ENCODE measurements around the gene MAFG. TPM values are rescaled to one million over a fixed set of nuclear protein-coding genes. Genes with fewer than 3 reads are reported as not detected.

MAFG gene
- total RNA-seq (10 to 100 TPM; 16.6 to 28.9 (median 26.0) TPM), polyA plus RNA-seq (18.4 TPM)
- long read RNA-seq, donor 1, full-length matches to known transcripts, result 62 of 77 reads
- long read RNA-seq, donor 1, partial matches to known transcripts, result 2 of 77 reads
- long read RNA-seq, donor 1, other reads (novel, unspliced or antisense), result 13 of 77 reads
- long read RNA-seq, donor 2, full-length matches to known transcripts, result 20 of 27 reads
- long read RNA-seq, donor 2, partial matches to known transcripts, result 1 of 27 reads
- long read RNA-seq, donor 2, other reads (novel, unspliced or antisense), result 6 of 27 reads
- long read RNA-seq, donor 3, transcript MAFG-202 (3 exons, 1,743 nt), result major isoform, 6 of 23 reads
- long read RNA-seq, donor 3, partial matches to known transcripts, result 1 of 23 reads
- long read RNA-seq, donor 3, other reads (novel, unspliced or antisense), result 16 of 23 reads
- long read RNA-seq, donor 4, full-length matches to known transcripts, result 32 of 39 reads
- long read RNA-seq, donor 4, partial matches to known transcripts, result 0 of 39 reads
- long read RNA-seq, donor 4, other reads (novel, unspliced or antisense), result 7 of 39 reads

DNA sequence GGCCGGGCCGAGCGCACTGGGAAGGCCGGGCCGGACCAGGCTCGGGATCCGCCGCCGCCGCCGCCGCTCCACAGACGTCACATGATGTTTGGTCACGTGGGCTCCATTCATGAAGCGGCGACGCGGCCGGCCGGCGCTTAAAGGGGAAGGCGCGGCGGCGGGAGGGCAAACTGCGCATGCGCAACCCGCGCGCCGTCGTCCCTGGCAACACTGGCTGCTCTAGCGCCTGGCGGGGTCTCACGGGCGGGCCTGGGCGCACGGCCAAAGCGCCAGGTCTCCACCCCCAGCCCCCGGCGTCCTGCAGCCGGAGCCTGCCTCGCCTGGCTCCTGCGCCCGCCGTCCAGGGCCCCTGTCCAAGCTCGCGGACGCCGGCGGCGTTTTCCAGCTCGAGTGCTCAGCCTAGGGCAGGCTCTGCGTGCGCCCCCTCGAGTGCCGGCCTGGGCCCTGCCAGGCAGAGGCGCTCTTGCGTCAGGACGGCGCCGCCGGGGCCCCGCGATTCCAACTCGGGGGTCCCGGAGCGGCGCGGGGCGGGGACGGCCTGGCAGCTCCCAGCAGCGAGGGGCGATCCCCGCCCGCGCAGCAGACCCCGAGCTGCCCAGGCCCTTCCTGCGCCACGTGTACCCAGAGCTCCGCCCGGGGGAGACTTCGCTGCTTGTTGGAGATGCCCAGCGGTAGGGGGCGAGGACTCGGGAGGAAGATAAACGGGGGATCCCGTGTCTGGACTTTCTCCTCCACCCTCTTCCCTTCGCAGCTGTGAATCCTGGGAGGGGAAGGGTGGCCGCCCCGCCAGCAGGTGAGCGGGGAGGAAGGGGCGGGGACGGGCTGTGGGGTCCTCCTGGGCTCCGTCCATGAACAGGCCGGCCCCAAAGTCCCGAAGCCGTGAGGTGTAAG is at the start of gene MAFG:
MAFG (minus strand) TSS at position 83 of the 891 bp plus-strand sequence. CDS start 4,550 bp downstream, outside the sequence.
- Histone ChIP-seq H3K27me3 (ENCODE audit: control insufficient read depth, insufficient read depth) (no peaks in the 10 kb centered on the region), H3K27ac (ENCODE audit: low read length) (peak within 1 kb of the TSS; percentile 52), H3K4me1 (ENCODE audit: control insufficient read depth, insufficient read depth, low read length) (peaks cover 18% of the 10 kb centered on the region), H3K9me3 (ENCODE audit: control insufficient read depth, low read length) (no peaks in the 10 kb centered on the region), H3K4me3 (ENCODE audit: low read length) (peak within 1 kb of the TSS; percentile 92)
- ATAC-seq (peak; percentile 59 to 68), DNase-seq (peak; percentile 93 to 98 (median 97))
- intact Hi-C loops (cut with DNase I), result no loop called here
- WGBS, result under 1% methylated on average over 98 of the region's 98 CpGs

DNA sequence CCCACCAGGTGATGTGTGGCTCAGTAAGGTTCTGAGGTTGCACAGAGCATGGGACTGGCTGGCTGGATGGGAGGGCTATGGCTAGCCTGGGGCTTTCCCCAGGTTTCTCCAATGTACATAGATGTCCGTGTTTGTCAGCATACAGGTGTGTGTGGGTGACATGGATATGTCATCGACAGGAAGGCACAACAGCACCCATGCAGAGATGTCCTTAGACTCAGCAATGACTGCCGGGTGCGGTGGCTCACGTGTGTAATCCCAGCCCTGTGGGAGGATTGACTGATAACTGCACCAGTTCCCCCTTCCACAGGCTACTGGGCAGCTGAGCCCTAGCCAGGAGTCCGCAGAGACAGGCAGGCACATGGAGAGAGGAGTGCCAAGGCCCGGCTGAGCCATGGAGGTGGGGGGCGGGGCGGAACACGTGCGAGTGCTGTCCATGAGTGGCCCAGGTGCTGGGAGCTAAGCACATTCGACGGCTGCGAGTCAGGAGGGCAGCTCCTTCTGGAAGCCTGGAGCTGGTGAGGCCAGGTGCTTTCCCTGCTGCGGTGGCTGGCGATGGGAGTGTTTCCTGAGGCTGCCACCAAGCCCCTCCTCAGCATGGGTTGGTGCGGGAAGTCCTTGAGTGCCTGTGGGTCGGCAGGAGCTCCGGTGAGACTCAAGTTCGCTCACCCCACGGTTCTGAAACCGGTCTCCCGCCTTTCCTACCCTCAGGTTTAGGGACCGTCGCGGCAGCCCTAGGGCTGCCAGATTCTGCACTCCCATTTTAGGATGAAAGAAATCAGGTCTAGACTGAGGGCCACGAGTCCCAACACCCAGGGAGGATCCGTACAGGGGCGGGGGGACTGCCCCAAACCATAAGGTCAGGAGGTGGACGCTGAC is 49.0 kb upstream of the MAFG start:
- Histone ChIP-seq H3K27me3 (ENCODE audit: control insufficient read depth, insufficient read depth) (no peaks in the 10 kb centered on the region), H3K4me1 (ENCODE audit: control insufficient read depth, insufficient read depth, low read length) (no peaks in the 10 kb centered on the region), H3K9me3 (ENCODE audit: control insufficient read depth, low read length) (no peaks in the 10 kb centered on the region), H3K27ac (ENCODE audit: low read length) (no peak overlapping the region), H3K4me3 (ENCODE audit: low read length) (peak overlapping the region; percentile 78)
- ATAC-seq (peak; percentile 4 to 25), DNase-seq (peak in 1 of 3 donors; percentile 73)
- 26% methylated on average over 30 of the region's 30 CpGs for WGBS
- intact Hi-C loops (cut with DNase I), result no loop called here

DNA sequence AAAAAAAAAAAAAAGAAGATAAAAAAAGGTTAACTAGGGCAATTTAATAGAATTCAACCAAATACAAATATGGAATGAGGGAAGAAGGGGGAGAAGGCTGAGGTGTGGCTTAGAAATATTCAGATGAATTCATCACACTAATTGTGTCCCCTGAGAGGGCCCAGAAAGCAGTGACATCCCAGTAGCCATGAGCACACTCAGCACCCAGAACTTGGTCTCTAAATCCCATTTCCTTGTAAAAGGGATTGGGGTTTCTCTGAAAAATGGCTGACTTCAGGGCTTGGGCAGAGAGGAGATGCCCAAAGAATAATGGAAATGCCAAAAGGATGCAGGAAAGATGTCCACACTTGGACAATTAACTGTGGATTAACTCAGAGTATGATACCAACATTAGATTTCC is 45.9 kb upstream of the MAFG start:
- intact Hi-C loops (cut with DNase I), result no loop called here
- no peak overlapping the region for H3K27ac ChIP-seq (ENCODE audit: low read length)
- DNase-seq, result no peak
- H3K27me3 ChIP-seq (ENCODE audit: control insufficient read depth, insufficient read depth), result no peaks in the 10 kb centered on the region
- ATAC-seq, result no peak
- no peak overlapping the region for H3K4me3 ChIP-seq (ENCODE audit: low read length)
- H3K4me1 ChIP-seq (ENCODE audit: control insufficient read depth, insufficient read depth, low read length), result no peaks in the 10 kb centered on the region
- H3K9me3 ChIP-seq (ENCODE audit: control insufficient read depth, low read length), result no peaks in the 10 kb centered on the region

DNA sequence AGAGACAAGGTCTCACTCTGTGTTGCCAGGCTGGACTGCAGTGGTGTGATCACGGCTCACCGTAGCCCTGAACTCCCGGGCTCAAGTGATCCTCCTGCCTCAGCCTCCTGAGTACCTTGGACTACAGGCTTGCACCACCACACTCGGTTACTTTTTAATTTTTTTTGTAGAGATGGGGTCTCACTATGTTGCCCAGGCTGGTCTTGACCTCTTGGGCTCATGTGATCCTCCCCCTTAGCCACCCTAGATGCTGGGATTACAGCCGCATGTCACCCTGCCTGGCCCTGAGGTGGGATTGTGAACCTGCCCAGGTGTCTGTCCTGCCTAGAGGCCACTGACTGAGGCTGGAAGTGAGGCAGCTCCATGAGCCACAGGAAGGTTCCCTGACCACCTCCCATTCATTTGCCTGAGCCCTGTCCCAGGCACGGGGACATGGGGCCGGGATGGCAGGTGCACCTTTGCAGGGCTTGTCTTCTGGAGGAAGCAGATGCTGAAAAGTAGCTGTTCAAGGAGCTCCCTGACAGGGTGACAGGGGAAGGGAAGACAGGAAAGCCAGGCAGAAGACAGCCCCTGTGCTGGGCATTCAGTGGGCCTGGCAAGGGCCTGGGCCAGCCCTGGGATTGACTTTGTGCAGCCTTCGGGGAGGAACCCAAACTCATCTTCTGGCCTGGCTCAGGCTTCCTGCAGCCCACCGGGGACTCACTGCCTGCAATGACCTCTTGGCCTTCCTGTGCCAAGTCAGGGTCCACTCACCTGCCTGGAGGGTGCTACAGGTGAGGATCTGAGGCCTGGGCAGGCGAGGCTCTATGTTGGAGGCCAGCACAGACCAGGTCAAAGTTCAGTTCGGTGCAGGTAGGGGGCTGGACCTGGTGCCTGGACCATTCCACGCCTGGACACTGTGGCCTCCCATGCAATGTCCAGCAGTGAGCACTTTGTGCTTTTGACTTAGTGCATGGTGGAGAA is 41.6 kb upstream of the MAFG start:
- WGBS, result 87% methylated on average over 12 of the region's 12 CpGs
- H3K27me3 ChIP-seq (ENCODE audit: control insufficient read depth, insufficient read depth), result no peaks in the 10 kb centered on the region
- DNase-seq (no peak), ATAC-seq (no peak)
- intact Hi-C loops (cut with DNase I), result no loop called here
- H3K4me3 ChIP-seq (ENCODE audit: low read length), result no peak overlapping the region
- H3K4me1 ChIP-seq (ENCODE audit: control insufficient read depth, insufficient read depth, low read length), result no peaks in the 10 kb centered on the region
- H3K27ac ChIP-seq (ENCODE audit: low read length), result no peak overlapping the region
- no peaks in the 10 kb centered on the region for H3K9me3 ChIP-seq (ENCODE audit: control insufficient read depth, low read length)

DNA sequence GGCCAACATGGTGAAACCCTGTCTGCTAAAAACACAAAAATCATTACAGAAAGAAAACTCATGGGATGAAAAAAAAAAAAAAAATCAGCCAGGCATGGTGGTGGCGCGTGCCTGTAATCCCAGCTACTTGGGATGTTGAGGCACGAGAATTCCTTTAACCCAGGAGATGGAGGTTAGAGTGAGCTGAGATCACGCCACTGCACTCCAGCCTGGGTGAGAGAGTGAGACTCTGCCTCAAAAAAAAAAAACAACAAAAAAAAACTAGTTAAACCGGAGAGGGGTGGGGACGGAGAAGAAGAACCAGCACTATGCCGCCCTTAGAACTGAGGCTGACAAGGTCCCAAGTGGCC is 40.8 kb upstream of the MAFG start:
- ATAC-seq (no peak), DNase-seq (no peak)
- intact Hi-C loops (cut with DNase I), result no loop called here
- H3K4me1 ChIP-seq (ENCODE audit: control insufficient read depth, insufficient read depth, low read length), result no peaks in the 10 kb centered on the region
- no peaks in the 10 kb centered on the region for H3K27me3 ChIP-seq (ENCODE audit: control insufficient read depth, insufficient read depth)
- H3K27ac ChIP-seq (ENCODE audit: low read length), result no peak overlapping the region
- H3K4me3 ChIP-seq (ENCODE audit: low read length), result no peak overlapping the region
- no peaks in the 10 kb centered on the region for H3K9me3 ChIP-seq (ENCODE audit: control insufficient read depth, low read length)
- 81% methylated on average over 7 of the region's 7 CpGs for WGBS

DNA sequence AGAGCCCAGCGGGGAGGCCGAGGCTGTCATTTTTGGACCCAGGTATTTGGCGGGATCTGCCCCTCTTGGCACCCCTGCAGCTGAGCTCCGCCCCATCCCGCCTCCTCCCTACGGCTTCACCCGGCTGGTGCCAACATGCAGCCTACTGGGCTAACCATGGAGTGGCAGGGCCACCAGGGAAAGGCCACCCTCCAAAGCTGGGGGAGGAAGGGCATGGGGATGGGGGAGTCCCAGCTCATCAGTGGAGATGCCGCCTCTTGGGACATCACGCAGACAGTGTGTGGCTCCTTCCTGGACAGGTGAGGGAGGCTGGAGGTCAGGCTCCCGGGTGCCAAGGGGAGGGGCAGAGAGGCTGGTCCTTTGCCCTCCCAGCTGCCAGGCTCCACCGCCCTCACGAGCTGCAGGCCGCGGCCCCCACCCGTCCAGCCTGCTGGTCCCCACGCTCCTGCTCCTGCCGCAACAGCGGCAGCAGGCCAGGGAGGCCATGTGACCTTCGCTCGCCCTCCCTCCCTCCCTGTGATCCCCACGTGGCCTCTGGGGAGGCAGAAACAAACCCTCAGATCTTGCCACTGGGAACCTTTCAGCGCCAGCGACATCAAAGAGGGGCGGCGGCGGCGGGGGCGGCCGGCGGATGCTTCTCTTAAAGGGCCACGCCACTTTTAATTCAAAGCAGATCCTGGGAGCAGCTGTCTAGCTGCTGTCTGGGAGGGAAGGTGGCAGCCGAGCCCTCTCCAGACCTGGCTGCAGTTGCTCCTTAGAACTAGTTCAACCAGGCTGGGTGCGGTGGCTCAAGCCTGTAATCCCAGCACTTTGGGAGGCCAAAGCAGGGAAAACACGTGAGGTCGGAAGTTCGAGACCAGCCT is 40.2 kb upstream of the MAFG start:
- intact Hi-C loops (cut with DNase I), result no loop called here
- ATAC-seq (peak; percentile 84 to 85), DNase-seq (peak; percentile 82 to 92 (median 90))
- Histone ChIP-seq H3K4me3 (ENCODE audit: low read length) (no peak overlapping the region), H3K27ac (ENCODE audit: low read length) (no peak overlapping the region), H3K4me1 (ENCODE audit: control insufficient read depth, insufficient read depth, low read length) (no peaks in the 10 kb centered on the region), H3K27me3 (ENCODE audit: control insufficient read depth, insufficient read depth) (no peaks in the 10 kb centered on the region), H3K9me3 (ENCODE audit: control insufficient read depth, low read length) (no peaks in the 10 kb centered on the region)
- WGBS, result 14% methylated on average over 36 of the region's 36 CpGs

DNA sequence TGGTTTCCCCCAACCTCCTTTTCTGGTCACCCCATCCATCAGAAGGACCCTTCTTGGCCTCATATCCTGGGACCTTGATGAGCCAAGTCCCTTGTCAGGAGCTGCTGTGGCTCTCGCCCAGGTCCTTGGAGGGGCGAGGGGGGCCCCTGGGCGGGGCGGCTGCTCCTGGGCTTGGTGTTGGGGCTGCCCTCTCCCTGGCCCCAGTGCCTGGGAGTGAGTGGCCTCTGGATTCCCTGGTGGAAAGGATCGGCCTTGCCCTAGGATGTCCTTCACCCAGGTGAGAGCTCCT is 39.7 kb upstream of the MAFG start:
- intact Hi-C loops (cut with DNase I), result no loop called here
- Histone ChIP-seq H3K4me1 (ENCODE audit: control insufficient read depth, insufficient read depth, low read length) (no peaks in the 10 kb centered on the region), H3K4me3 (ENCODE audit: low read length) (no peak overlapping the region), H3K27me3 (ENCODE audit: control insufficient read depth, insufficient read depth) (no peaks in the 10 kb centered on the region), H3K27ac (ENCODE audit: low read length) (no peak overlapping the region), H3K9me3 (ENCODE audit: control insufficient read depth, low read length) (no peaks in the 10 kb centered on the region)
- DNase-seq, result no peak
- peak; percentile 13 to 20 for ATAC-seq
- 36% methylated on average over 5 of the region's 5 CpGs for WGBS

DNA sequence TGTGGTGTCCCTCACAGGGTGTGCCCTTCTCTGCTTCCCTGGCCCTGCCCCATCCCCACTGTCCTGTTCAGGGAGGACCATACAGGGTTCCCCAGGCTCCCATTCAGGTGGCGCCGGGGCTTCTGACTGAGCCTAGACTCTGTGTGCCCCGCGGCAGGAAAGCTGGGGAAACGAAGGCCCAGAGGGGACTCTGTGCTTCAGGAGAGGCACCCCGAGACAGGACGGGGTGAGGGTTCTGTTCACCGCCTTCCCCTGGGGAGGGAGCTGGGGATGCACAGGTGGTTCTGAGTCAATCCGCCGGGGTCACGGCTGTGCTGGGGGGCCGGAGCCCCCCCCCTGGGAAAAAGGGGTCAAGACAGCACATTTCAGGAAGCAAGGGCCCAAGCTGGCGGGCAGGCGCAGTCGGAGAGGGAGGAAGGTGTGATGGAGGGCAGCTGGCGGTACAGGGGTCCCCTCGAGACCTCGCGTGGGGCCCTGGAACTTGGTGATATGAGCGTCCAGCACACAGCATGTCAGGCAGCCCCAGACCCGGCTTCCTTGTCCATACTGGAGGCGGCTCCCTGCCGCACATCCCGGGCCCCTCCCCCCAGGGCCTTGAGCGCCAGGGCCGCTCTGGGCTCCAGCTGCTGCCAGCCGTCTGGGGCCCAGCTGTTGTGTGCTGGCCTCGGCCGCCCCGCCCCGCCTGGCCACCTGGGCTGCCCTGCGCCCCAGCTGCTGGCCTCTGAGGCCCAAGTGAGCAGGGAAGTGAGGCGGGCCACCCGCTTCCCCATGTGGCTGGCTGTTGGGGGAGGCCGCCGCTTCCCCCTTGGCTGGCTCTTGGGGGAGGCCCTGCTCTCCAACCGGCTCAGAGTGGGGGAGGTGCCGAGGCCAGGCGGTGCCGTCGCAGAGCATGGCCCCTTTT is 39.1 kb upstream of the MAFG start:
- no peak overlapping the region for H3K27ac ChIP-seq (ENCODE audit: low read length)
- intact Hi-C loops (cut with DNase I), result no loop called here
- WGBS, result 38% methylated on average over 41 of the region's 41 CpGs
- H3K27me3 ChIP-seq (ENCODE audit: control insufficient read depth, insufficient read depth), result no peaks in the 10 kb centered on the region
- no peak overlapping the region for H3K4me3 ChIP-seq (ENCODE audit: low read length)
- H3K9me3 ChIP-seq (ENCODE audit: control insufficient read depth, low read length), result no peaks in the 10 kb centered on the region
- ATAC-seq (peak; percentile 74 to 78), DNase-seq (peak; percentile 75 to 90 (median 90))
- no peaks in the 10 kb centered on the region for H3K4me1 ChIP-seq (ENCODE audit: control insufficient read depth, insufficient read depth, low read length)

All from right cardiac atrium (tissue), 5 donors.